Heart left ventricle (tissue), 13 donors: ENCODE measurements around the gene POTEF.
"Not testable (repeated sequence)": the region's sequence is repeated elsewhere in the genome, so short reads cannot be mapped to it uniquely, and the experiment has no call there.

Experiments used
- CTCF ChIP-seq, 12 donors: fragments of 200-600 bp; sonication (generic) in 4 of 12; IDR thresholded peaks; one replicate each; pipeline versions ENCODE4 v1.5.0 to v1.8.0; 2018 to 2022; ENCODE audit warnings: antibody characterized with exemption in 12 of 12, mild to moderate bottlenecking in 5 of 12
- POLR2A ChIP-seq, 2 donors: fragments of 450-650 bp; IDR thresholded peaks; one replicate each; pipeline ENCODE4 v1.6.1; 2017; ENCODE audit warnings: antibody characterized with exemption in 2 of 2, mild to moderate bottlenecking in 2 of 2, moderate library complexity in 2 of 2
- donor health status: ischemic (EF 13 %, LVEDD 7.1; RV severe dilation, severe dysfunction).
- donor health status: DM: no; HTN: yes; CAD: no.
- donor health status: DM: no; HTN: no; CAD: no.
- donor health status: ischemic (EF 25% LVEDD 6.9; RV normal size, moderate dysfunction).
- donor health status: ischemic (EF 25% LVEDD 5.7; RV mildly dilated, moderate dysfunction).
- donor health status: ischemic (EF 35%, LVEDD 5.7; RV mildly dilated, moderate dysfunction).
- donor health status: nonischemic (EF 11% LVEDD 7.7; RV severe dilation, severe dysfunction).
- donor health status: DM: yes; HTN: yes; CAD: no.
- donor health status: PGD.
- donor health status: ischemic (EF 29% LVEDD 5.4; RV normal size, mild dysfunction).
- donor health status: nonischemic (EF 23%, LVEDD 6.1; RV moderate dilation, normal function).

- TF ChIP-seq CTCF, POLR2A (IDR thresholded peaks at IDR 0.05): not testable (repeated sequence)
Observed at GRCh38 chr2:130162486-130162885, 33.5 kb upstream of the POTEF start.
